Gastroesophageal sphincter (tissue), 3 donors: Measurements from ENCODE around the gene CRYBG1.

Experiments
- CTCF ChIP-seq, 4 experiments: fragments of 200-600 bp in 2 of 4; fragments of 450-650 bp in 2 of 4; sonication (generic) in 1 of 4; IDR thresholded peaks; one replicate each; pipeline ENCODE4 v1.5.1; 2017 to 2019; ENCODE audit warnings: antibody characterized with exemption in 4 of 4, mild to moderate bottlenecking in 2 of 4, moderate library complexity in 2 of 4
- EP300 ChIP-seq: sonication (generic); formaldehyde crosslinking; IDR thresholded peaks from one replicate; pipeline ENCODE4 v1.6.1; 2017; ENCODE audit warnings: antibody characterized with exemption, mild to moderate bottlenecking
- POLR2A ChIP-seq, 2 donors: fragments of 450-650 bp; IDR thresholded peaks; one replicate each; pipeline ENCODE4 v1.6.1; 2017; ENCODE audit warnings: antibody characterized with exemption in 2 of 2, mild to moderate bottlenecking in 2 of 2, moderate library complexity in 1 of 2
- POLR2AphosphoS5 ChIP-seq: sonication (generic); formaldehyde crosslinking; IDR thresholded peaks from one replicate; pipeline ENCODE4 v1.6.1; 2017; ENCODE audit warnings: antibody characterized with exemption

- TF ChIP-seq POLR2A (IDR thresholded peaks at IDR 0.05) (no peak), CTCF (IDR thresholded peaks at IDR 0.05) (no peak), POLR2AphosphoS5 (no peak), EP300 (no peak)
Measured at GRCh38 chr6:106474466-106474865, 113.9 kb downstream of the CRYBG1 start.
